HUES6 (cell line): Measurements from ENCODE around the gene BDP1.
A peak's percentile ranks its signal among the peaks of the same experiment; 100 is the strongest.
"Not testable (repeated sequence)": the region's sequence is repeated elsewhere in the genome, so short reads cannot be mapped to it uniquely, and the experiment has no call there.

Source experiments
- H3K27ac ChIP-seq: 2 replicates; pipeline ENCODE4 v1.7.0; 2013; ENCODE audit warnings: low read depth, mild to moderate bottlenecking, low read length, inconsistent platforms
- H3K27me3 ChIP-seq: 2 replicates; pipeline ENCODE4 v1.6.1; 2013; ENCODE audit warnings: low read length; ENCODE audit not compliant: control insufficient read depth, insufficient read depth
- H3K36me3 ChIP-seq: 2 replicates; pipeline ENCODE4 v1.6.1; 2013; ENCODE audit warnings: low read length; ENCODE audit not compliant: control insufficient read depth, insufficient read depth
- H3K4me1 ChIP-seq: 2 replicates; pipeline ENCODE4 v1.6.1; 2013; ENCODE audit warnings: low read length; ENCODE audit not compliant: control insufficient read depth, insufficient read depth
- H3K4me3 ChIP-seq: 2 replicates; pipeline ENCODE4 v1.5.1; 2013; ENCODE audit warnings: low read depth, low read length
- H3K9ac ChIP-seq: one replicate; pipeline ENCODE4 v1.6.1; 2013; ENCODE audit warnings: mild to moderate bottlenecking, low read length
- H3K9me3 ChIP-seq: 2 replicates; pipeline ENCODE4 v1.6.1; 2013; ENCODE audit warnings: low read depth, low read length; ENCODE audit not compliant: control insufficient read depth, insufficient read depth

Gene BDP1

DNA sequence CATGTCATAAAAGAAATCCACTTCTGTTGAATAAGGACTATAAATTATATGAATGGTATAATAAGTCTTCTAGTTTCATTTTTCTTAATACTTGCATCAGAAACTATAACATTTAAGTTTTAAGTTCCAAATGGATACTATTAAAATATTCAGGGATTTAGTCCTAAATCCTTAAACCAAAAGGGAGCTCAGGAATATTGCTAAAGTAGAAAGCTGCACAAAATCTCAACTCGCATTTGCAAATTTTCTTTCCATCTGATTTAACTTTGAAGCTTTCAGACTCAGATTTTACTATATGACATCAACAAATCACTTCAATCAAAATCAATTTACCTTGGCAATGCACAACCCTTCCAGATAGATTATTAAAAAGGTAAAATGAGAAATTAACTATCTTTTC lies 10.4 kb upstream of the BDP1 start:
- peaks cover 20% of the 10 kb centered on the region for H3K27me3 ChIP-seq
- H3K27ac ChIP-seq, H3K9me3 ChIP-seq, H3K4me1 ChIP-seq, H3K9ac ChIP-seq, H3K36me3 ChIP-seq, H3K4me3 ChIP-seq: not testable (repeated sequence)

GRCh38 chr5:71445523-71446152 lies 9.8 kb upstream of the BDP1 start:
- H3K9me3 ChIP-seq, H3K4me1 ChIP-seq, H3K9ac ChIP-seq, H3K27ac ChIP-seq, H3K36me3 ChIP-seq: not testable (repeated sequence)
- Histone ChIP-seq H3K27me3 (peaks cover 23% of the 10 kb centered on the region), H3K4me3 (peak overlapping the region; percentile 51)

GRCh38 chr5:71446540-71447216 lies 8.8 kb upstream of the BDP1 start:
- not testable (repeated sequence) for H3K9ac ChIP-seq, H3K27ac ChIP-seq, H3K36me3 ChIP-seq, H3K9me3 ChIP-seq, H3K4me1 ChIP-seq
- Histone ChIP-seq H3K27me3 (peaks cover 28% of the 10 kb centered on the region), H3K4me3 (peak overlapping the region; percentile 51; the same call in 1 of the 2 replicates)

DNA sequence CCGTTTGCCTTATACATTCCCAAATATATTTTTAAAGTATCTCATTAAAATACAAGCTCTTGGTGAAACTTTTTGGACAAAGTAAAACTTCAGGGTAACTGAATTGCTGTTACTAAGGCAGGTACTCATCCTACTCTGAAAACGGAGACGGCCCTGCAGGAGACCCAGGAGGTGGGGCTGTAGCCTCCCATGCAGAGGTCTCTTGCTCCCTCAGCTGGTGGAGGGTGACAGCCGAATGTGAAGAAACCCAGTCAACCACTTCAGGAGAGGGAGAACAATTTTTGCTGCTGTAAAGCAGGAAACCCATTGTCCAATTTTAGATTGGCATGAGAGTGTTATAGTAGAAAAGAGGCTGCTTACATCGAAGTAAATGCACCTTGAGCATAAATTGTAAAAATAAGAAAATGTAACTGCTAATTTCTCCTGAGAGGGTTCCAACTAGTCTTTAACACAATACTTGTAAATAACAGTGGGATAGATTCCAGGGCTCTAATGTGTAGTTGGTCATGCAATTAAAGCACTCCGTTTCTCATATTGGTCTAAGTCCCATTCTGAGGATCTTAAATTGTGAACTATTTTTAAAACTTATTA lies 8.1 kb upstream of the BDP1 start:
- not testable (repeated sequence) for H3K4me3 ChIP-seq, H3K9ac ChIP-seq, H3K27ac ChIP-seq

GRCh38 chr5:71452876-71453275 lies 2.6 kb upstream of the BDP1 start:
- Histone ChIP-seq H3K27me3 (peaks cover 9% of the 10 kb centered on the region; the same call in 1 of the 2 replicates), H3K9ac (no peak overlapping the region), H3K4me1 (peaks cover 4% of the 10 kb centered on the region; the same call in 1 of the 2 replicates), H3K36me3 (no peaks in the 10 kb centered on the region), H3K27ac (no peak overlapping the region), H3K9me3 (no peaks in the 10 kb centered on the region), H3K4me3 (no peak overlapping the region)

More for the DNA sequence above, 8.1 kb upstream of the BDP1 start:
- peaks cover 28% of the 10 kb centered on the region for H3K27me3 ChIP-seq
- H3K4me1 ChIP-seq, H3K9me3 ChIP-seq, H3K36me3 ChIP-seq: not testable (repeated sequence)

- Histone ChIP-seq H3K27ac (no peak overlapping the region), H3K4me1 (peaks cover 4% of the 10 kb centered on the region; the same call in 1 of the 2 replicates), H3K4me3 (peak overlapping the region; percentile 87), H3K9me3 (no peaks in the 10 kb centered on the region), H3K36me3 (peaks cover 16% of the 10 kb centered on the region), H3K27me3 (peaks cover 9% of the 10 kb centered on the region; the same call in 1 of the 2 replicates), H3K9ac (no peak overlapping the region)
Observed at GRCh38 chr5:71454913-71455312, 538 bp upstream of the BDP1 start.

DNA sequence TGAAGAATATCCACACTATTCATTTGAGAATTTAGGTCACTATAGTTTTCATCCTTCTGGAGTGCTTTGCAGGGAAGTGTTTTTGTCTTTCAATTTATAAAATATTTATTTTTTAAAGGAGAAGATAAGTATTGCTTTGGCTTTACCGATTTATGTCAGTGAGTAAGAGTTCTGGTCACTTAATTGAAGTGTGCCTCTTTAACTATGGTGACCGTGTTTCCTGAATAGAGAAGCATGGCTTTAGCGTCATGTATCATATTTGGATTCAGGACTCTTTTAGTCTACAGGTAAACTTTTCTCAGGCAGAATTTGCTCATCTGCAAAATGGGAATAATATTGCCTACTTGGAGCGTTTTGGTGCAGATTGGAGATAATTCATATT lies 902 bp downstream of the BDP1 start:
- H3K36me3 ChIP-seq: peaks cover 30% of the 10 kb centered on the region
- no peaks in the 10 kb centered on the region for H3K9me3 ChIP-seq
- peak overlapping the region; percentile 89 for H3K9ac ChIP-seq
- H3K27me3 ChIP-seq: 0 out of 2 replicates have a peak, but pooled peaks cover 2% of the 10 kb centered on the region
- H3K4me3 ChIP-seq: peak overlapping the region; percentile 87
- peaks cover 4% of the 10 kb centered on the region; the same call in 1 of the 2 replicates for H3K4me1 ChIP-seq
- H3K27ac ChIP-seq: no peak overlapping the region

- Histone ChIP-seq H3K36me3 (peaks cover 38% of the 10 kb centered on the region), H3K4me3 (peak overlapping the region; percentile 87), H3K9me3 (no peaks in the 10 kb centered on the region), H3K27ac (no peak overlapping the region), H3K27me3 (no peaks in the 10 kb centered on the region), H3K4me1 (peaks cover 4% of the 10 kb centered on the region; the same call in 1 of the 2 replicates), H3K9ac (no peak overlapping the region)
Observed at GRCh38 chr5:71457106-71457505, 1.7 kb downstream of the BDP1 start.

DNA sequence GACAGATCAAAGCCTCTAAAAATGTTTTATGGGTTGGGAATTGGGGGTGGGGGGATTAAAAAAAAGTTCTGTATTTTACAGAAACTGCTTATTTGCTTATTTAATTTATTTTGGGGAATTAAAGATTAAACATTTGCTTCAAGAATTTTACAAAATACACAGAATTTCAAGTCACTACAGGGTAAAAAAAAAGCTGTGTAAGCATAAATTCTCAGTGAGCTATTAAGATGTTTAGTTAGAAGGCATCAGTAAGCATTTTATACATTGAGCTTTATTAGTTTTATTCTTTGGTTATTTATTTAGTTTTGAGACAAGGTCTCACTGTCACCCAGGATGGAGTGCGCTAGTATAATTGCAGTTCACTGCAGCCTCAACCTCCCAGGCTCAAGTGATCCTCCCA lies 5.2 kb downstream of the BDP1 start:
- Histone ChIP-seq H3K27ac (no peak overlapping the region), H3K36me3 (peaks cover 73% of the 10 kb centered on the region), H3K9me3 (no peaks in the 10 kb centered on the region), H3K4me1 (peaks cover 4% of the 10 kb centered on the region; the same call in 1 of the 2 replicates), H3K4me3 (no peak overlapping the region), H3K27me3 (no peaks in the 10 kb centered on the region), H3K9ac (no peak overlapping the region)

DNA sequence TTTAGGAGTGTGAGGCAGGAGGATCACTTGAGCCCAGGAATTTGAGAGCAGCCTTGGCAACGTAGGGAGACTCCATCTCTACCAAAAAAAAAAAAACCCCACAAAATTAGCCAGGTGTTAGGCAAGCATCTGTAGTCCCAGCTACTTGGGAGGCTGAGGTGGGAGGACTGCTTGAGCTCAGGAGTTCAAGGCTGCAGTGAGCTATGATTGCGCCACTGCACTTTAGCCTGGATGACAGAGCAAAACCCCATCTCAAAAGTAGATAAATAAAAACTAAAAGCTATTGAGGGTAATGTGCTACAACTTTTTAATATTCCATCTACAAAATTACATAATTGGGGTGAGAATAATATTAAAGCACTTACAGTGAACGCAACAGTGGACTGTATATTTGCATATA lies 5.9 kb downstream of the BDP1 start:
- Histone ChIP-seq H3K4me1 (peaks cover 4% of the 10 kb centered on the region; the same call in 1 of the 2 replicates), H3K36me3 (peaks cover 79% of the 10 kb centered on the region)

GRCh38 chr5:71471193-71471592 lies 15.7 kb downstream of the BDP1 start:
- Histone ChIP-seq H3K9ac (no peak overlapping the region), H3K4me3 (no peak overlapping the region), H3K27me3 (no peaks in the 10 kb centered on the region), H3K4me1 (no peaks in the 10 kb centered on the region), H3K36me3 (peaks cover 57% of the 10 kb centered on the region), H3K9me3 (no peaks in the 10 kb centered on the region), H3K27ac (no peak overlapping the region)

More for the DNA sequence above, 5.9 kb downstream of the BDP1 start:
- Histone ChIP-seq H3K27me3 (no peaks in the 10 kb centered on the region), H3K27ac (no peak overlapping the region), H3K4me3 (no peak overlapping the region), H3K9me3 (no peaks in the 10 kb centered on the region), H3K9ac (no peak overlapping the region)
